ENCODE measurements around the gene SMIM27. TPM values are rescaled to one million over a fixed set of nuclear protein-coding genes. Genes with fewer than 3 reads are reported as not detected.

SMIM27 gene
- total and polyA plus RNA-seq, 2 of the 13 experiments (the other 11 are each of a cell fraction or from before 2014, with no cell fraction given): 17.9 to 19.0 TPM

- TF ChIP-seq PRDM10 (CRISPR knock-in tag; IDR thresholded peaks at IDR 0.05; ENCODE audit: low read depth) (no peak), RARG (CRISPR knock-in tag; IDR thresholded peaks at IDR 0.05; ENCODE audit: low read depth) (no peak), ZNF558 (CRISPR knock-in tag; IDR thresholded peaks at IDR 0.05; ENCODE audit: borderline replicate concordance) (peak; percentile 68; the same call in 1 of the 2 replicates), PRDM15 (CRISPR knock-in tag; IDR thresholded peaks at IDR 0.05) (peak; percentile 65; the same call in 1 of the 2 replicates), IKZF4 (CRISPR knock-in tag; IDR thresholded peaks at IDR 0.05; ENCODE audit: borderline replicate concordance, low read depth, not compliant biosample characterization) (peak; percentile 25), ZNF468 (CRISPR knock-in tag; IDR thresholded peaks at IDR 0.05) (no peak), NFIC (IDR thresholded peaks at IDR 0.05; ENCODE audit: low read length) (peak; percentile 65), ZNF318 (CRISPR knock-in tag; IDR thresholded peaks at IDR 0.05) (no peak), ZNF772 (CRISPR knock-in tag; IDR thresholded peaks at IDR 0.05) (peak; percentile 50; the same call in 1 of the 2 replicates), ZNF331 (CRISPR knock-in tag; IDR thresholded peaks at IDR 0.05) (peak; percentile 60), FOXM1 (CRISPR knock-in tag; IDR thresholded peaks at IDR 0.05) (no peak), ZNF670 (CRISPR knock-in tag; IDR thresholded peaks at IDR 0.05; ENCODE audit: borderline replicate concordance) (peak; percentile 80; the same call in 1 of the 2 replicates), ZNF234 (CRISPR knock-in tag; conservative IDR thresholded peaks at IDR 0.05) (no peak)
Observed at GRCh38 chr9:32552172-32552872, at the start of gene SMIM27, which contains the start of gene TOPORS (continued).

All from HepG2 (cell line).